HCT116 (cell line): ENCODE data around the gene SND1.

Experiments used
- CEBPB ChIP-seq: IDR thresholded peaks from 2 replicates; pipeline ENCODE4 v1.6.1; 2012; ENCODE audit warnings: low read depth
- CTCF ChIP-seq, 3 experiments: fragments of 200-600 bp in 1 of 3; sonication (generic) in 1 of 3; IDR thresholded peaks in 2 of 3; conservative IDR thresholded peaks in 1 of 3; 2 replicates each; pipeline ENCODE4 v1.5.1; 2012 to 2017; ENCODE audit warnings: low read depth in 2 of 3, low read length in 2 of 3, antibody characterized with exemption in 1 of 3, borderline replicate concordance in 1 of 3, control low read depth in 1 of 3, mild to moderate bottlenecking in 1 of 3, mixed read lengths in 1 of 3, mixed run types in 1 of 3, moderate library complexity in 1 of 3; ENCODE audit not compliant: insufficient read depth in 1 of 3
- EZH2 ChIP-seq: fragments of 200-600 bp; sonication (generic); IDR thresholded peaks from 2 replicates; pipeline ENCODE4 v1.6.1; 2017; ENCODE audit warnings: antibody characterized with exemption, mixed run types
- JUND ChIP-seq: IDR thresholded peaks from 2 replicates; pipeline ENCODE4 v1.6.1; 2012
- POLR2A ChIP-seq: IDR thresholded peaks from 2 replicates; pipeline ENCODE4 v1.7.0; 2011; ENCODE audit warnings: borderline replicate concordance; ENCODE audit not compliant: insufficient read depth, insufficient read length; ENCODE audit errors: extremely low read depth
- RAD21 ChIP-seq: IDR thresholded peaks from 2 replicates; pipeline ENCODE4 v1.6.1; 2012; ENCODE audit warnings: low read depth, mild to moderate bottlenecking
- ZNF274 ChIP-seq: fragments of 200-500 bp; sonication (Bioruptor generic); IDR thresholded peaks from 2 replicates; pipeline ENCODE4 v1.6.1; 2014; ENCODE audit warnings: mild to moderate bottlenecking, low read depth, low read length, inconsistent platforms
- TF ChIP-seq, protein P1 (sequence below): IDR thresholded peaks from 2 replicates; pipeline ENCODE4 v1.6.1; 2011; ENCODE audit warnings: mild to moderate bottlenecking, low read length, moderate library complexity; ENCODE audit not compliant: insufficient replicate concordance; ENCODE audit errors: extremely low read depth
- TF ChIP-seq, protein P2 (sequence below): IDR thresholded peaks from 2 replicates; pipeline ENCODE4 v1.6.1; 2012
- TF ChIP-seq, protein P3 (sequence below): IDR thresholded peaks from 2 replicates; pipeline ENCODE4 v1.6.1; 2012

DNA sequence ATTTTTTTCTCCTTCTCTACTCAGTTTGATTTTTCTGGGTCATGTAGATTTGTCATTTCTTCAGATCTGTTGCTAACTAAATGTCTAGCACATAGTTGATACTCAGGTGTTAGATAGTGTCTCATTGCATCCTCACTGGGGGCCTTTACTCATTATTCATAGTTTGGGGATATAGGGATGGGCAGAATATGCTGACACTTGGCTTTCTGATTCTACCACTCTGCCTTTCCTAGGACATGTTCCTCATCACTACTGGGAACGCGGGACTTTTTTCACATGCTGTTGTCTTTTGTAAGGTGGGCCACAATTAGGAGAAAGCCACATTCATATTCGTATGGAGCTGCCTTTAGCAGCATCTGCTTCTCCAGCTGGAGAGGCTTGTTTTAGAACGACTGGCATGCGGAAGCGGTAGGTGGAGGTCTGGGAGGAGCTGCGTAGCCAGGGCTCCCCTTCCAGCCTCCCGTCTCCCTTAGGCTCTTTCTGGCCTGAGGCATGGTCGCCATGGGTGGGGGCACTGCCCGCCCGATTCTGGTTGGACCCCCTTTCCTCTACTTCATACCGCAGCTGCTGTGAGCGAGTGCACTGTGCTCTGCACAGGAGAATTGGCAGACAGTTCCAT, 78.8 kb downstream of the SND1 start:
- no peak for TF ChIP-seq ZNF274
- no peak for TF ChIP-seq CTCF (IDR thresholded peaks at IDR 0.05 in 2 of 3, conservative IDR thresholded peaks at IDR 0.05 in 1 of 3; ENCODE audit: borderline replicate concordance in 1 of 3, insufficient read depth in 1 of 3, low read depth in 2 of 3, low read length in 2 of 3)
- TF ChIP-seq POLR2A, result no peak
- TF ChIP-seq, protein P1, sequence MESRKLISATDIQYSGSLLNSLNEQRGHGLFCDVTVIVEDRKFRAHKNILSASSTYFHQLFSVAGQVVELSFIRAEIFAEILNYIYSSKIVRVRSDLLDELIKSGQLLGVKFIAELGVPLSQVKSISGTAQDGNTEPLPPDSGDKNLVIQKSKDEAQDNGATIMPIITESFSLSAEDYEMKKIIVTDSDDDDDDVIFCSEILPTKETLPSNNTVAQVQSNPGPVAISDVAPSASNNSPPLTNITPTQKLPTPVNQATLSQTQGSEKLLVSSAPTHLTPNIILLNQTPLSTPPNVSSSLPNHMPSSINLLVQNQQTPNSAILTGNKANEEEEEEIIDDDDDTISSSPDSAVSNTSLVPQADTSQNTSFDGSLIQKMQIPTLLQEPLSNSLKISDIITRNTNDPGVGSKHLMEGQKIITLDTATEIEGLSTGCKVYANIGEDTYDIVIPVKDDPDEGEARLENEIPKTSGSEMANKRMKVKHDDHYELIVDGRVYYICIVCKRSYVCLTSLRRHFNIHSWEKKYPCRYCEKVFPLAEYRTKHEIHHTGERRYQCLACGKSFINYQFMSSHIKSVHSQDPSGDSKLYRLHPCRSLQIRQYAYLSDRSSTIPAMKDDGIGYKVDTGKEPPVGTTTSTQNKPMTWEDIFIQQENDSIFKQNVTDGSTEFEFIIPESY, result no peak
- TF ChIP-seq RAD21, result no peak
- TF ChIP-seq EZH2, result no peak
- TF ChIP-seq, protein P2, sequence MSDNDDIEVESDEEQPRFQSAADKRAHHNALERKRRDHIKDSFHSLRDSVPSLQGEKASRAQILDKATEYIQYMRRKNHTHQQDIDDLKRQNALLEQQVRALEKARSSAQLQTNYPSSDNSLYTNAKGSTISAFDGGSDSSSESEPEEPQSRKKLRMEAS, result no peak
- no peak for TF ChIP-seq JUND
- TF ChIP-seq, protein P3, sequence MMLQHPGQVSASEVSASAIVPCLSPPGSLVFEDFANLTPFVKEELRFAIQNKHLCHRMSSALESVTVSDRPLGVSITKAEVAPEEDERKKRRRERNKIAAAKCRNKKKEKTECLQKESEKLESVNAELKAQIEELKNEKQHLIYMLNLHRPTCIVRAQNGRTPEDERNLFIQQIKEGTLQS, result no peak
- TF ChIP-seq CEBPB, result no peak
